HepG2 (cell line): ENCODE data around the gene ITIH2. TPM values are rescaled to one million over a fixed set of nuclear protein-coding genes. Genes with fewer than 3 reads are reported as not detected.

Experiments used
- AGO1 ChIP-seq: fragments of 200-400 bp; formaldehyde crosslinking; IDR thresholded peaks from 2 replicates; pipeline ENCODE4 v1.6.1; 2017; ENCODE audit warnings: mild to moderate bottlenecking, low read depth, low read length, moderate library complexity; ENCODE audit not compliant: poor library complexity, severe bottlenecking
- ATF2 ChIP-seq: sonication (generic); formaldehyde crosslinking; IDR thresholded peaks from 2 replicates; pipeline ENCODE4 v1.4.0; 2020; ENCODE audit warnings: missing genetic modification reagents
- HMGXB4 ChIP-seq, 2 experiments: sonication (generic) in 1 of 2; formaldehyde crosslinking in 1 of 2; IDR thresholded peaks; 2 replicates each; pipeline versions ENCODE4 v1.4.0 to v1.6.1; 2018 to 2020; ENCODE audit warnings: missing genetic modification reagents in 2 of 2, borderline replicate concordance in 1 of 2, low read depth in 1 of 2, mild to moderate bottlenecking in 1 of 2, missing biosample characterization in 1 of 2
- HNF1A ChIP-seq, 2 experiments: sonication (generic) in 1 of 2; formaldehyde crosslinking in 1 of 2; IDR thresholded peaks; 2 replicates each; pipeline versions ENCODE4 v1.4.0 to v1.6.1; 2016 to 2020; ENCODE audit warnings: borderline replicate concordance in 1 of 2, low read depth in 1 of 2, mild to moderate bottlenecking in 1 of 2, missing genetic modification reagents in 1 of 2
- HNRNPLL ChIP-seq: fragments of 200-400 bp; formaldehyde crosslinking; IDR thresholded peaks from 2 replicates; pipeline ENCODE4 v1.6.1; 2017; ENCODE audit warnings: mild to moderate bottlenecking, low read depth, low read length; ENCODE audit not compliant: poor library complexity, severe bottlenecking
- KLF6 ChIP-seq: IDR thresholded peaks from 2 replicates; pipeline ENCODE4 v1.8.0; 2016; ENCODE audit warnings: missing biosample characterization, missing genetic modification reagents
- MTF1 ChIP-seq: sonication (generic); formaldehyde crosslinking; IDR thresholded peaks from 2 replicates; pipeline ENCODE4 v1.5.0; 2020; ENCODE audit warnings: missing genetic modification reagents
- SAFB2 ChIP-seq: sonication (generic); formaldehyde crosslinking; IDR thresholded peaks from 2 replicates; pipeline ENCODE4 v1.5.1; 2020; ENCODE audit warnings: missing genetic modification reagents, low read depth, mild to moderate bottlenecking, borderline replicate concordance
- ZBED4 ChIP-seq: sonication (generic); formaldehyde crosslinking; IDR thresholded peaks from 2 replicates; pipeline ENCODE4 v1.4.0; 2020; ENCODE audit warnings: missing genetic modification reagents, borderline replicate concordance
- ZBTB1 ChIP-seq: sonication (generic); formaldehyde crosslinking; IDR thresholded peaks from 2 replicates; pipeline ENCODE4 v1.4.0; 2020; ENCODE audit warnings: missing genetic modification reagents, borderline replicate concordance
- ZFP82 ChIP-seq: sonication (generic); formaldehyde crosslinking; IDR thresholded peaks from 2 replicates; pipeline ENCODE4 v1.5.1; 2020; ENCODE audit warnings: mild to moderate bottlenecking, missing genetic modification reagents, borderline replicate concordance
- ZNF350 ChIP-seq: sonication (generic); formaldehyde crosslinking; IDR thresholded peaks from 2 replicates; pipeline ENCODE4 v1.4.0; 2020; ENCODE audit warnings: mild to moderate bottlenecking, low read depth, missing genetic modification reagents, borderline replicate concordance
- ZNF577 ChIP-seq: sonication (generic); formaldehyde crosslinking; IDR thresholded peaks from 2 replicates; pipeline ENCODE4 v1.4.0; 2020; ENCODE audit warnings: mild to moderate bottlenecking, low read depth, missing genetic modification reagents, borderline replicate concordance
- polyA plus RNA-seq, 8 experiments: library from polyadenylated mRNA; depleted of rRNA in 3 of 8; stranded (reverse) in 7 of 8; unstranded in 1 of 8; fragments of >200 nt; fragmentation: Illumina TruSeq in 4 of 8; extraction: Trizol in 4 of 8; gene quantifications; 2 replicates each; pipeline versions ENCODE4 v1.2.1 to v1.2.3, GENCODE V29; 2011 to 2016; ENCODE audit warnings: low read depth in 4 of 8, missing spikeins in 1 of 8, mixed read lengths in 1 of 8; ENCODE audit not compliant: insufficient read depth in 1 of 8
- total RNA-seq, 5 experiments: library from RNA; depleted of rRNA; stranded (reverse); fragments of >200 nt; fragmentation: Illumina TruSeq; extraction: Trizol; gene quantifications; 2 replicates each; pipeline ENCODE4 v1.2.3, GENCODE V29; 2016; ENCODE audit warnings: low read depth in 1 of 5

Gene ITIH2
- total and polyA plus RNA-seq, 2 of the 13 experiments (the other 11 are each of a cell fraction or from before 2014, with no cell fraction given) = 1,197 to 1,427 TPM

- TF ChIP-seq HNF1A (IDR thresholded peaks at IDR 0.05; ENCODE audit: low read depth) = 0 out of 2 replicates have a peak, but pooled peaks have one; percentile 18
- TF ChIP-seq HNF1A (CRISPR knock-in tag; IDR thresholded peaks at IDR 0.05; ENCODE audit: borderline replicate concordance) = peak; percentile 33; the same call in 1 of the 2 replicates
- peak; percentile 70 for TF ChIP-seq HNRNPLL
- TF ChIP-seq ZNF577 (CRISPR knock-in tag) = no peak
- TF ChIP-seq MTF1 (CRISPR knock-in tag) = no peak
- peak; percentile 76; the same call in 1 of the 2 replicates for TF ChIP-seq ZNF350 (CRISPR knock-in tag)
- peak; percentile 82; the same call in 1 of the 2 replicates for TF ChIP-seq ZBED4 (CRISPR knock-in tag)
- TF ChIP-seq ATF2 (CRISPR knock-in tag) = no peak
- TF ChIP-seq SAFB2 (CRISPR knock-in tag) = peak; percentile 64; the same call in 1 of the 2 replicates
- TF ChIP-seq HMGXB4 (CRISPR knock-in tag; IDR thresholded peaks at IDR 0.05; ENCODE audit: borderline replicate concordance in 1 of 2, low read depth in 1 of 2) = peak; percentile 82 to 84; a peak in 3 of 4 replicates
- TF ChIP-seq KLF6 (CRISPR knock-in tag) = peak; percentile 33; the same call in 1 of the 2 replicates
- TF ChIP-seq ZBTB1 (CRISPR knock-in tag) = no peak
- TF ChIP-seq ZFP82 (CRISPR knock-in tag) = 0 out of 2 replicates have a peak, but pooled peaks have one; percentile 60
- TF ChIP-seq AGO1 = no peak
These were observed 84.9 kb downstream of the ITIH2 start, which contains the start of the genes ATP5F1C and KIN (continued) for GRCh38 chr10:7787857-7788638.
